Naive thymus-derived CD4-positive, alpha-beta T cell (primary cell): ENCODE results near the gene FRRS1L. TPM values are rescaled to one million over a fixed set of nuclear protein-coding genes. Genes with fewer than 3 reads are reported as not detected.

Experiments
- ATAC-seq: fragments of 150-1000 bp; cut with Tn5 transposase; 2 replicates; pipeline ENCODE4 v1.10.0; 2021; ENCODE audit warnings: mild to moderate bottlenecking, moderate library complexity
- CTCF ChIA-PET: fragments of 350-600 bp; sonication (Branson Sonifier 250); formaldehyde crosslinking; loops from one replicate; lab custom pipeline; 2021; ENCODE audit warnings: antibody characterized with exemption; lab: Charles Lee
- POLR2A ChIA-PET: fragments of 350-600 bp; sonication (Branson Sonifier 250); formaldehyde crosslinking; loops from one replicate; lab custom pipeline; 2021; ENCODE audit warnings: antibody characterized with exemption, inconsistent platforms; lab: Charles Lee
- DNase-seq, 9 donors: peaks; one replicate each; pipeline versions ENCODE4 v3.0.0 to v3.0.0-alpha.2; 2020 to 2022; ENCODE audit warnings: mixed read lengths in 1 of 9
- H3K27ac ChIP-seq: one replicate; pipeline ENCODE4 v1.7.0; 2013; ENCODE audit warnings: mild to moderate bottlenecking, low read depth, low read length, moderate library complexity
- H3K27me3 ChIP-seq, 2 donors: one replicate each; pipeline ENCODE4 v1.7.0; 2013; ENCODE audit warnings: low read length in 2 of 2, mild to moderate bottlenecking in 2 of 2, moderate library complexity in 2 of 2; ENCODE audit not compliant: control insufficient read depth in 2 of 2, insufficient read depth in 2 of 2
- H3K36me3 ChIP-seq, 3 experiments: 1 replicate in 2 of 3; 2 replicates in 1 of 3; pipeline ENCODE4 v1.7.0; 2013; ENCODE audit warnings: low read length in 3 of 3, mild to moderate bottlenecking in 3 of 3, moderate library complexity in 1 of 3; ENCODE audit not compliant: insufficient read depth in 3 of 3, control insufficient read depth in 2 of 3
- H3K4me1 ChIP-seq, 2 donors: one replicate each; pipeline ENCODE4 v1.7.0; 2013; ENCODE audit warnings: low read length in 2 of 2, mild to moderate bottlenecking in 2 of 2, moderate library complexity in 1 of 2; ENCODE audit not compliant: control insufficient read depth in 2 of 2, insufficient read depth in 2 of 2
- H3K4me3 ChIP-seq: 2 replicates; pipeline ENCODE4 v1.7.0; 2013; ENCODE audit warnings: mild to moderate bottlenecking, low read length
- H3K9me3 ChIP-seq, 3 experiments: 1 replicate in 2 of 3; 2 replicates in 1 of 3; pipeline ENCODE4 v1.7.0; 2013; ENCODE audit warnings: low read length in 3 of 3; ENCODE audit not compliant: control insufficient read depth in 2 of 3
- H3K27ac Mint-ChIP-seq, 9 donors: one replicate each; pipeline ENCODE4 v1.8.0; 2020 to 2022; ENCODE audit warnings: mixed read lengths in 9 of 9, mild to moderate bottlenecking in 8 of 9, moderate library complexity in 5 of 9, inconsistent platforms in 2 of 9
- H3K27me3 Mint-ChIP-seq, 5 donors: one replicate each; pipeline ENCODE4 v1.8.0; 2021 to 2022; ENCODE audit warnings: mixed read lengths in 5 of 5, mild to moderate bottlenecking in 1 of 5
- H3K36me3 Mint-ChIP-seq, 5 donors: one replicate each; pipeline ENCODE4 v1.8.0; 2020 to 2022; ENCODE audit warnings: mixed read lengths in 5 of 5, mild to moderate bottlenecking in 3 of 5, inconsistent platforms in 1 of 5
- H3K4me1 Mint-ChIP-seq, 7 donors: one replicate each; pipeline ENCODE4 v1.8.0; 2020 to 2022; ENCODE audit warnings: mixed read lengths in 7 of 7, mild to moderate bottlenecking in 3 of 7, inconsistent platforms in 1 of 7
- H3K4me3 Mint-ChIP-seq, 10 donors: one replicate each; pipeline ENCODE4 v1.8.0; 2020 to 2022; ENCODE audit warnings: mild to moderate bottlenecking in 10 of 10, mixed read lengths in 10 of 10, moderate library complexity in 6 of 10, inconsistent platforms in 2 of 10
- H3K9me3 Mint-ChIP-seq, 11 donors: one replicate each; pipeline ENCODE4 v1.8.0; 2020 to 2022; ENCODE audit warnings: mixed read lengths in 11 of 11, mild to moderate bottlenecking in 4 of 11, inconsistent platforms in 1 of 11, moderate library complexity in 1 of 11
- intact Hi-C, 2 donors: fragments of 100-400 bp; cut with micrococcal nuclease; formaldehyde crosslinking; loops; one replicate each; pipeline ENCODE4 v1.15.1; 2023
- polyA plus RNA-seq, 2 donors: library from polyadenylated mRNA; unstranded; fragments of 300-500 nt; fragmentation: Illumina TruSeq; gene quantifications; one replicate each; pipeline ENCODE4 v1.2.3, GENCODE V29; 2021
- total RNA-seq, 6 experiments: library from RNA in 5 of 6; stranded (reverse) in 5 of 6; gene quantifications; 1 replicate in 5 of 6; 2 replicates in 1 of 6; pipeline ENCODE4 v1.2.3 and lab custom pipeline; 2021 to 2026

Gene FRRS1L, protein sequence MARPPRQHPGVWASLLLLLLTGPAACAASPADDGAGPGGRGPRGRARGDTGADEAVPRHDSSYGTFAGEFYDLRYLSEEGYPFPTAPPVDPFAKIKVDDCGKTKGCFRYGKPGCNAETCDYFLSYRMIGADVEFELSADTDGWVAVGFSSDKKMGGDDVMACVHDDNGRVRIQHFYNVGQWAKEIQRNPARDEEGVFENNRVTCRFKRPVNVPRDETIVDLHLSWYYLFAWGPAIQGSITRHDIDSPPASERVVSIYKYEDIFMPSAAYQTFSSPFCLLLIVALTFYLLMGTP
- total RNA-seq (not detected), polyA plus RNA-seq (not detected), total RNA-seq (lab: John Stamatoyannopoulos, UW) (not detected)

DNA sequence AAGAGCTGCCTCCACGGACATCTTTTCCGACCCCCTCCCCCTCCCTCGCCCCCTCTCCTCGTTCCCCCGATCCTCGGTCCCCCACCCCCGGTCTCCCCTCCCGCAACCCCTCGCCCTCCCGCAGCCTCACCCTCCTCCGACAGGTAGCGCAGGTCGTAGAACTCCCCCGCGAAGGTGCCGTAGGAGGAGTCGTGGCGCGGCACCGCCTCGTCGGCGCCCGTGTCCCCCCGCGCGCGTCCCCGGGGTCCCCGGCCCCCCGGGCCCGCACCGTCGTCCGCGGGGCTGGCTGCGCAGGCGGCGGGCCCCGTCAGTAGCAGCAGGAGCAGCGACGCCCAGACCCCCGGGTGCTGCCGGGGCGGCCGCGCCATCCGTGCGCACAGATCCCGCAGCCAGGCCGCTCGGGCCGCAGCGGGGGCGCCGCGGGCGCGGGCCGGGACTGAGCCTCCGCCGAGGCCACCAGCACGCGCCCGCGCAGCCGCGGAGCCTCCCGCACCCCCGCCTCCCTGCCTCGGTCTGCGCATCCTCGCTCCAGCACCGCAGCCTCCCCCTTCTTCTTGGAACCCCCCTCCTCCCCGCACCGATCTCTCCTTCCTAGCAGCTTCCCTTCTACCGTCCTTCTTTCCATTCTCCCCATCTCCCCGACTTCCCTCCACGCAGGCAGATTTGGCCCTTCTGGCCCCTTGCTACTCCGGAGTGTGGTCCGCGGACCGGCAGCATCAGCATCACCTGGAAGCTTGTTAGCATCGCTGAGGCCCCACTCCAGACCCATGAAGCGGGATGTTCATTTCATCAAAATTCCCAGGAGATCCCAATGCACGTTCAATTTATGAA is at the start of gene FRRS1L:
TSS of gene FRRS1L (minus strand) at position 479 of the 831 bp plus-strand sequence. CDS start at position 368, 111 bp downstream.
- Mint-ChIP-seq H3K4me3 (peak within 1 kb of the TSS; percentile 25 to 84 (median 70)), H3K4me1 (peaks cover 0 to 9% (median 6%) of the 10 kb centered on the region in 7 donors), H3K27ac (no peak within 1 kb of the TSS), H3K27me3 (peaks cover 52 to 69% (median 63%) of the 10 kb centered on the region in 5 donors), H3K36me3 (peaks cover 0 to 16% (median 4%) of the 10 kb centered on the region in 5 donors), H3K9me3 (peaks cover 0 to 17% (median 10%) of the 10 kb centered on the region in 11 donors)
- H3K27me3 ChIP-seq: peaks cover 0 to 4% of the 10 kb centered on the region in 2 donors
- H3K36me3 ChIP-seq: no peaks in the 10 kb centered on the region
- intact Hi-C loops: no loop called here
- H3K9me3 ChIP-seq: no peaks in the 10 kb centered on the region
- DNase-seq: no peak
- ChIA-PET POLR2A (no interaction called here), CTCF (no interaction called here)
- H3K4me1 ChIP-seq: no peaks in the 10 kb centered on the region
- no peak for ATAC-seq
- H3K27ac ChIP-seq: no peak within 1 kb of the TSS
- H3K4me3 ChIP-seq: no peak within 1 kb of the TSS

DNA sequence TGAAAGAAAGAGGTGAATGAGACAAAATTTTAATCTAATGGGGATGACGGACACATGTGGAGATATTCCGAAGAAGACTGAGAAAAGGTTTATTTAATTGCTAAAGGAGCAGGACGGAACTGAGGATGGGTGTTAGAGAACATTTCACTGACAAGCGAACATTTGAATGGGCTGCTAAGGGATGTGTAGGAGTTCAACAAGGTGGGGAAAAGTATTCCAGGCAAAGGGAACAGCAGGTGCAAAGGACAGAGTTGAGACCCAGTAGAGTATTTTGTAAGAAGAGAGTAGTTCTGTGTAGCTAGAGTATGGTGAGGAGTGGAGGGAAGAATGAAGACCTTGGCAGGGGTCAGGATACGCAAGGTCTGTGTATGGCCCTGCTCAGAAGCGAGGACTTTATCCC is 47.4 kb upstream of the FRRS1L start:
- no peak for ATAC-seq

DNA sequence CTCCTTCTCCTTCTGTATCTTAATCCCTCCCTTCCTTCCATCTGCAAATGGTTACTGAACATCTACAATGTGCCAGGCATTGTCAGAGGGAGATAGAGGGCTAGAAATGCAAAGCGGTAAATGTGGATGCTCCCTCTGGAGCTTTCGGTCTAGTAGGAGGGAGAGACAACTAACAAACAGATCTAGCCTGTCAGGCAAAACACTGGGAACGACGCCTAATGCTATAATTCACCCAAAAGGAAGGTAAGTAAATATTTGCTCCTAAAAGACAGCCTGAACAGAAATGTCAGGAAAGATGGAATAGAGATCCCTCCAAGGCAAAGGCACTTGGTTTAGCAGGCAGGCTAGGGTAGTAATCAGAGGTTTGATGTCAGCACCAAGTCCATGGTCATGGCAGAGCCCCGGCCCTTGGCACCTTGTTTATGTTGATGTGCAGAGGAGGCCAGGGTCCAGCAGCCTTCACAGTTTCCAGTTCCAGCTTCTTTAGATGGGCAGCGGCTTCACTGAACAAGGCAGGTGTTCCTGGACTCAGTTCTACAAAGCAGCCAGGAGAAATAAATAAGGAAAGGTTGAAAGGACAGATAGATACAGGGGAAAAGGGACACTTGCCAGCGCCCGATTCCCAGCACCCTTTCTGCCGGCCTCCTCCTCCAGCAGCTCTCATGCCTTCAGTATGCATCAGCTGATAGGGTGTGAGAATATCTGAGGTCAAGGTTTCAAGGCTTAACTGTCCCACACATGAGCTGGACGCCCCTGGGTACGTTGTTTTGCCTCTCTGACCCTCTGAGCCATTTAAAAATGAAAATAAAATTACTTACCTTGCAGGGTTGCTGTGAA is 46.5 kb upstream of the FRRS1L start:
- H3K4me1 ChIP-seq: no peaks in the 10 kb centered on the region
- H3K4me3 ChIP-seq: no peak overlapping the region
- H3K9me3 ChIP-seq: no peaks in the 10 kb centered on the region
- intact Hi-C loops: no loop called here
- POLR2A ChIA-PET: no interaction called here
- CTCF ChIA-PET: no interaction called here
- no peak overlapping the region for H3K27ac ChIP-seq
- H3K27me3 ChIP-seq: peaks cover 0 to 2% of the 10 kb centered on the region in 2 donors
- ATAC-seq (no peak), DNase-seq (no peak)
- no peaks in the 10 kb centered on the region for H3K36me3 ChIP-seq
- no peaks in the 10 kb centered on the region for H3K4me1 Mint-ChIP-seq
- H3K27ac Mint-ChIP-seq: no peak overlapping the region
- peaks cover 8 to 36% (median 18%) of the 10 kb centered on the region in 5 donors for H3K27me3 Mint-ChIP-seq
- no peak overlapping the region for H3K4me3 Mint-ChIP-seq
- no peaks in the 10 kb centered on the region for H3K9me3 Mint-ChIP-seq
- H3K36me3 Mint-ChIP-seq: no peaks in the 10 kb centered on the region

More for the DNA sequence above, 47.4 kb upstream of the FRRS1L start:
- Histone ChIP-seq H3K27ac (no peak overlapping the region), H3K4me3 (no peak overlapping the region), H3K27me3 (peaks cover 0 to 2% of the 10 kb centered on the region in 2 donors), H3K4me1 (no peaks in the 10 kb centered on the region), H3K9me3 (no peaks in the 10 kb centered on the region), H3K36me3 (no peaks in the 10 kb centered on the region)
- POLR2A ChIA-PET: no interaction called here
- Mint-ChIP-seq H3K4me3 (no peak overlapping the region), H3K9me3 (no peaks in the 10 kb centered on the region), H3K27ac (no peak overlapping the region), H3K4me1 (no peaks in the 10 kb centered on the region), H3K36me3 (no peaks in the 10 kb centered on the region), H3K27me3 (peaks cover 3 to 36% (median 19%) of the 10 kb centered on the region in 5 donors)
- CTCF ChIA-PET: no interaction called here
- intact Hi-C loops: no loop called here
- DNase-seq: no peak

DNA sequence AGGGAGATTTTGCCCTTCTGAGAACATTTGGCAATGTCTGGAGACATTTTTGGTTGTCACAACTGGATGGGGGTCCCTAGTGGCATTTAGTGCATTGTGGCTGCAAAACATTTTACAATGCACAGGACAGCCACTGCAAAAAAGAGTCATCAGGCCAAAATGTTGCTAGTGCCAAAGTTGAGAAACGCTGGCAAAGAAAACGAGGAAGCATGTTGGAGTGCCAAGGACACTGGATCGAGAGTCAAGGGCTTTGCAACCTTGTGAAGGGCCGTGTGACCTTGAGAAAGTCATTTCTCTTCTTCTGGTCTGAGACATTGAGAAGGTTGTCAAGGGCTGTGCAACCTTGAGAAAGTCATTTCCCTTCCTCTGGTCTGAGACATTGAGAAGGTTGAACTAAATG is 45.7 kb upstream of the FRRS1L start:
- POLR2A ChIA-PET: no interaction called here

DNA sequence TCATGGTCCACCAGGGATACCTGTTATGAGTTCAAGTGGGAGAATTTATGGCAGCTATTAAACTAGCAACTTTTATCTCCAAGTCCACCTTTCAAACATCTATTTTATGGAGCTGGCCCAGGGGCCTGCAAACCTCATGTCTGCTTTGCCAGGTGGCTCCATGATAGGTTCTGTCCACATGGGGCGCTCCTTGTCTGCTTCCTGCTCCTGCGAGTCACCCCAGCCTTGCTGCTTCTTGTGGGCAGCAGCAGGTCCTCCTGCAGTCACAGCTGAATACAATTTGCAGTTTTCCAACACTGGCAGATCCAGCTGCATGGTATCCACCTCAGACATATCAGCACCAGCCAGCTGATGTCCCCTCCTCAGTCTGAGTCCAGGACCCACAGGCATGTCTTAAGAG is 39.6 kb upstream of the FRRS1L start:
- no peak overlapping the region for H3K4me3 Mint-ChIP-seq
- ATAC-seq (no peak), DNase-seq (no peak)
- H3K9me3 Mint-ChIP-seq: peaks cover 0 to 2% (median 0%) of the 10 kb centered on the region in 11 donors
- ChIA-PET CTCF (no interaction called here), POLR2A (no interaction called here)
- peaks cover 8 to 25% (median 11%) of the 10 kb centered on the region in 5 donors for H3K27me3 Mint-ChIP-seq
- H3K4me1 Mint-ChIP-seq: no peaks in the 10 kb centered on the region
- Histone ChIP-seq H3K4me3 (no peak overlapping the region), H3K4me1 (no peaks in the 10 kb centered on the region), H3K9me3 (no peaks in the 10 kb centered on the region), H3K27ac (no peak overlapping the region), H3K36me3 (no peaks in the 10 kb centered on the region), H3K27me3 (no peaks in the 10 kb centered on the region)
- no peaks in the 10 kb centered on the region for H3K36me3 Mint-ChIP-seq
- no peak overlapping the region for H3K27ac Mint-ChIP-seq
- intact Hi-C loops: no loop called here

More for the DNA sequence above, 45.7 kb upstream of the FRRS1L start:
- Mint-ChIP-seq H3K27ac (no peak overlapping the region), H3K36me3 (no peaks in the 10 kb centered on the region), H3K9me3 (no peaks in the 10 kb centered on the region), H3K4me1 (no peaks in the 10 kb centered on the region), H3K4me3 (no peak overlapping the region), H3K27me3 (peaks cover 8 to 31% (median 14%) of the 10 kb centered on the region in 5 donors)
- H3K9me3 ChIP-seq: no peaks in the 10 kb centered on the region
- CTCF ChIA-PET: no interaction called here
- intact Hi-C loops: no loop called here
- H3K4me3 ChIP-seq: no peak overlapping the region
- no peaks in the 10 kb centered on the region for H3K36me3 ChIP-seq
- ATAC-seq: no peak
- peaks cover 0 to 2% of the 10 kb centered on the region in 2 donors for H3K27me3 ChIP-seq
- no peak overlapping the region for H3K27ac ChIP-seq
- no peaks in the 10 kb centered on the region for H3K4me1 ChIP-seq
- DNase-seq: no peak

DNA sequence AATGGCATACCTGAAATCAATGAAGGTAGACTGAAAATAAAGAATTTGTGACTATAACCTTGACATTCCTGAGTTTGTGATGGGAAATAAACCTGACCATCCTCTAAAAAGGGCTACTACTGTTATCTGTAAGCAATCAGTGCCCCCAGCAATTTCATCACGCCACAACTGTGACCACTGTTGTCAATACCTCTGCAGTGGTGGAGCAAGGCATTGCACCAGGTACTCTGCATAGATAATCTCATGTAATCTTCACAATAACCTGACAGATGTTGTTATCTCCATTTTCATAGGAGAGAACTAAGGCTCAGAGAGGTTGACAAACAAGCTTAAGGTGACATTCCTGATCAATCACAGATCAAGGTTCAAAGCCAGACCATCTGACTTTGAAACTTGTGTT is 38.5 kb upstream of the FRRS1L start:
- intact Hi-C loops: no loop called here
- no peak overlapping the region for H3K4me3 ChIP-seq
- Mint-ChIP-seq H3K9me3 (peaks cover 0 to 2% (median 0%) of the 10 kb centered on the region in 11 donors), H3K4me1 (no peaks in the 10 kb centered on the region), H3K4me3 (no peak overlapping the region), H3K27ac (no peak overlapping the region), H3K36me3 (no peaks in the 10 kb centered on the region), H3K27me3 (peaks cover 4 to 19% (median 8%) of the 10 kb centered on the region in 5 donors)
- H3K36me3 ChIP-seq: no peaks in the 10 kb centered on the region
- ChIA-PET POLR2A (no interaction called here), CTCF (no interaction called here)
- no peak overlapping the region for H3K27ac ChIP-seq
- DNase-seq: no peak
- no peaks in the 10 kb centered on the region for H3K4me1 ChIP-seq
- no peaks in the 10 kb centered on the region for H3K27me3 ChIP-seq
- no peaks in the 10 kb centered on the region for H3K9me3 ChIP-seq
- no peak for ATAC-seq
